Mesothelial cell of epicardium (in vitro differentiated cells): ENCODE results near the gene CFDP1. TPM values are rescaled to one million over a fixed set of nuclear protein-coding genes. Genes with fewer than 3 reads are reported as not detected.

Experiments used
- DNase-seq, 2 experiments: peaks; one replicate each; pipeline ENCODE4 v3.0.0; 2021; ENCODE audit warnings: low spot score in 2 of 2; ENCODE audit not compliant: unreplicated experiment in 2 of 2
- H3K27ac Mint-ChIP-seq: 2 replicates; pipeline ENCODE4 v1.8.0; 2021; ENCODE audit warnings: mixed read lengths
- H3K27me3 Mint-ChIP-seq: 2 replicates; pipeline ENCODE4 v1.8.0; 2021; ENCODE audit warnings: low read depth, mixed read lengths
- H3K36me3 Mint-ChIP-seq: 2 replicates; pipeline ENCODE4 v1.8.0; 2021; ENCODE audit warnings: mixed read lengths
- H3K4me1 Mint-ChIP-seq: 2 replicates; pipeline ENCODE4 v1.8.0; 2021; ENCODE audit warnings: mixed read lengths
- H3K4me3 Mint-ChIP-seq: 2 replicates; pipeline ENCODE4 v1.8.0; 2021; ENCODE audit warnings: mild to moderate bottlenecking, moderate library complexity, mixed read lengths
- H3K9me3 Mint-ChIP-seq: 2 replicates; pipeline ENCODE4 v1.8.0; 2021; ENCODE audit warnings: mixed read lengths
- total RNA-seq: library from RNA; stranded (reverse); gene quantifications from 3 replicates; pipeline ENCODE4 v1.2.1, GENCODE V29; 2021
- TF ChIP-seq, protein P1 (sequence below): fragments of 200-600 bp; sonication (generic); IDR thresholded peaks from one replicate; pipeline ENCODE4 v1.5.0; 2021; ENCODE audit warnings: antibody characterized with exemption; ENCODE audit not compliant: unreplicated experiment

CFDP1 gene
- total RNA-seq, 1 donor from 2014 or later, result 89.1 TPM

DNA sequence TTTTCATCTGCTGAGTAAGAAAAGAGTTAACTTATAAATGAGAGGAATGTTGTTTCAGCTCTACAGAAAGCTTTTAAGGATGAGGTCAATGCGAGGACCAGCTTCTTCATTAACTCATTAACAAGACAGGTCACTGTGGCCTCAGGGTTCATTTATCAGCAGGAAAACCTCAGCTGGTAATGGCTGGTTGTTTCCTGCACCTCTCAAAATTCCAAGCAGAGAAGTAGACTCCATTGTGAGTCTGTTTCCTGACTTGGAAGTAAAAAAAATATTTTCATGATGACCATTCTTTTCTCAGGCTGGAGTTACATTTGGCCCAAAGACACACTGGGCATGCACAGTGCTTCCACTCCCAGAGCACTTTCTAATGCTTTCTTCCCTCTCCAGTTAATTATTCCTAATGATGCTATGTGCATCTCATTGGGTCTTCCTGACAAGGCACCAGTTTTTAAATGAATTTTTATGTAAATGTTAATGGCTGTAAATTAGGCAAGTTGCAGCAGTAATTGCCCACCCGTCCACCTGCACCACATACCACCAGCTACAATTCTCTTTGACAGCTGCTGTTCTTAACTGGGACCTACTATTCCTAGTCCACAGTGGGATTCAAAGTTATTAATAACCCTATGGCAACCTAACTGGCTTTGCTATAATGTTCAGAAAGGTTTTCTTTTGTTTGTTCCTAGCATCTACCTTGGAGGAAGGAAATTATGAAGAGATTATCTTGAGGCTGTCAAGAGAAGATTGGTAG is 92.4 kb downstream of the CFDP1 start:
- TF ChIP-seq, protein P1, sequence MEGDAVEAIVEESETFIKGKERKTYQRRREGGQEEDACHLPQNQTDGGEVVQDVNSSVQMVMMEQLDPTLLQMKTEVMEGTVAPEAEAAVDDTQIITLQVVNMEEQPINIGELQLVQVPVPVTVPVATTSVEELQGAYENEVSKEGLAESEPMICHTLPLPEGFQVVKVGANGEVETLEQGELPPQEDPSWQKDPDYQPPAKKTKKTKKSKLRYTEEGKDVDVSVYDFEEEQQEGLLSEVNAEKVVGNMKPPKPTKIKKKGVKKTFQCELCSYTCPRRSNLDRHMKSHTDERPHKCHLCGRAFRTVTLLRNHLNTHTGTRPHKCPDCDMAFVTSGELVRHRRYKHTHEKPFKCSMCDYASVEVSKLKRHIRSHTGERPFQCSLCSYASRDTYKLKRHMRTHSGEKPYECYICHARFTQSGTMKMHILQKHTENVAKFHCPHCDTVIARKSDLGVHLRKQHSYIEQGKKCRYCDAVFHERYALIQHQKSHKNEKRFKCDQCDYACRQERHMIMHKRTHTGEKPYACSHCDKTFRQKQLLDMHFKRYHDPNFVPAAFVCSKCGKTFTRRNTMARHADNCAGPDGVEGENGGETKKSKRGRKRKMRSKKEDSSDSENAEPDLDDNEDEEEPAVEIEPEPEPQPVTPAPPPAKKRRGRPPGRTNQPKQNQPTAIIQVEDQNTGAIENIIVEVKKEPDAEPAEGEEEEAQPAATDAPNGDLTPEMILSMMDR, result no peak
- DNase-seq, result no peak
- Mint-ChIP-seq H3K27ac (peak overlapping the region; percentile 88), H3K27me3 (no peaks in the 10 kb centered on the region), H3K9me3 (no peaks in the 10 kb centered on the region), H3K36me3 (peaks cover 2% of the 10 kb centered on the region), H3K4me3 (peak overlapping the region; percentile 3), H3K4me1 (peaks cover 61% of the 10 kb centered on the region)

- H3K9me3 Mint-ChIP-seq, result no peaks in the 10 kb centered on the region
- DNase-seq, result no peak
- peaks cover 6% of the 10 kb centered on the region for H3K36me3 Mint-ChIP-seq
- no peak overlapping the region for H3K27ac Mint-ChIP-seq
- no peaks in the 10 kb centered on the region for H3K27me3 Mint-ChIP-seq
- H3K4me1 Mint-ChIP-seq, result peaks cover 48% of the 10 kb centered on the region
- H3K4me3 Mint-ChIP-seq, result no peak overlapping the region
- TF ChIP-seq, protein P1, result no peak
Measured at GRCh38 chr16:75337430-75337829, 95.9 kb downstream of the CFDP1 start.

GRCh38 chr16:75336521-75336920 is 96.8 kb downstream of the CFDP1 start:
- TF ChIP-seq, protein P1, result no peak
- Mint-ChIP-seq H3K36me3 (peaks cover 7% of the 10 kb centered on the region), H3K4me3 (no peak overlapping the region), H3K4me1 (peaks cover 39% of the 10 kb centered on the region), H3K9me3 (no peaks in the 10 kb centered on the region), H3K27me3 (no peaks in the 10 kb centered on the region), H3K27ac (no peak overlapping the region)
- DNase-seq, result no peak

- no peaks in the 10 kb centered on the region for H3K27me3 Mint-ChIP-seq
- peaks cover 9% of the 10 kb centered on the region for H3K36me3 Mint-ChIP-seq
- H3K4me1 Mint-ChIP-seq, result peaks cover 17% of the 10 kb centered on the region
- TF ChIP-seq, protein P1, result no peak
- DNase-seq, result no peak
- H3K9me3 Mint-ChIP-seq, result no peaks in the 10 kb centered on the region
- no peak overlapping the region for H3K4me3 Mint-ChIP-seq
- peak overlapping the region; percentile 85 for H3K27ac Mint-ChIP-seq
Measured at GRCh38 chr16:75333721-75334163, 99.6 kb downstream of the CFDP1 start.

DNA sequence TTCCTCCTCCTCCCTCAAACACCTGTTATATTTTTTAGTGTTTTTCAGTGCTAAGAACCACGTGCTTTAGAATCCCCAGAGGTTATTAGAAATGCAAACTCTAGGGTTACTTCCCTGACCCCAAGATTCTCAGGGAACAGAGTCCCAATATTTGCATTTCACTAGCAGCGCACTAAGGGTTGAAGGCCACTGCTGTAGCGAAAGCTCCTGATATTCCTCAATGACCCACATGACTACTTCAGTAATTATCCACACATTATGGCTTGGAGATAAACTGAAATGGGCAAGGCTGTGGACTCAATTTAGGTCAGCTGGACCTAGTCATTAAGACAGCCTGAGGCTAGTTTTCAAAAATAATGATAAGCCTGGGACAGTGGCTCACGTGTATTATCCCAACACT is 103.4 kb downstream of the CFDP1 start:
- no peaks in the 10 kb centered on the region for H3K9me3 Mint-ChIP-seq
- no peaks in the 10 kb centered on the region for H3K27me3 Mint-ChIP-seq
- H3K27ac Mint-ChIP-seq, result no peak overlapping the region

More for the DNA sequence above, 103.4 kb downstream of the CFDP1 start:
- Mint-ChIP-seq H3K4me1 (peaks cover 17% of the 10 kb centered on the region), H3K36me3 (peaks cover 11% of the 10 kb centered on the region), H3K4me3 (no peak overlapping the region)
- DNase-seq, result no peak
- TF ChIP-seq, protein P1, result no peak
